Dendritic cell treated with granulocyte-macrophage colony-stimulating factor and Interleukin-4, amounts not matched to agents 40 ng/mL and 50 ng/mL, for 4 days (primary cell): ENCODE measurements around the gene HDAC8.
A peak's percentile ranks its signal among the peaks of the same experiment; 100 is the strongest.
"Not testable (repeated sequence)": the region's sequence is repeated elsewhere in the genome, so short reads cannot be mapped to it uniquely, and the experiment has no call there.

Source experiments
- H3K27ac Mint-ChIP-seq: one replicate; pipeline ENCODE4 v1.8.0; 2022; ENCODE audit warnings: mild to moderate bottlenecking, mixed read lengths
- H3K27me3 Mint-ChIP-seq: one replicate; pipeline ENCODE4 v1.8.0; 2022; ENCODE audit warnings: mild to moderate bottlenecking, mixed read lengths
- H3K36me3 Mint-ChIP-seq: one replicate; pipeline ENCODE4 v1.8.0; 2022; ENCODE audit warnings: low read depth, mixed read lengths
- H3K4me1 Mint-ChIP-seq: one replicate; pipeline ENCODE4 v1.8.0; 2022; ENCODE audit warnings: low read depth, mixed read lengths
- H3K4me3 Mint-ChIP-seq: one replicate; pipeline ENCODE4 v1.8.0; 2022; ENCODE audit warnings: mild to moderate bottlenecking, moderate library complexity, mixed read lengths
- H3K9me3 Mint-ChIP-seq: one replicate; pipeline ENCODE4 v1.8.0; 2022; ENCODE audit warnings: mixed read lengths
- intact Hi-C: fragments of 100-400 bp; cut with micrococcal nuclease; formaldehyde crosslinking; loops from one replicate; pipeline ENCODE4 v1.15.0; 2022

HDAC8 gene

GRCh38 chrX:72572248-72573157, at the start of gene HDAC8:
TSS of gene HDAC8 (minus strand) at chrX:72572843. CDS start at chrX:72572761, 82 bp downstream.
- Mint-ChIP-seq H3K4me3 (peak within 1 kb of the TSS; percentile 84), H3K9me3 (no peaks in the 10 kb centered on the region), H3K36me3 (peaks cover 29% of the 10 kb centered on the region), H3K27me3 (no peaks in the 10 kb centered on the region), H3K4me1 (peaks cover 13% of the 10 kb centered on the region), H3K27ac (peak within 1 kb of the TSS; percentile 91)
- intact Hi-C loops: no loop called here

DNA sequence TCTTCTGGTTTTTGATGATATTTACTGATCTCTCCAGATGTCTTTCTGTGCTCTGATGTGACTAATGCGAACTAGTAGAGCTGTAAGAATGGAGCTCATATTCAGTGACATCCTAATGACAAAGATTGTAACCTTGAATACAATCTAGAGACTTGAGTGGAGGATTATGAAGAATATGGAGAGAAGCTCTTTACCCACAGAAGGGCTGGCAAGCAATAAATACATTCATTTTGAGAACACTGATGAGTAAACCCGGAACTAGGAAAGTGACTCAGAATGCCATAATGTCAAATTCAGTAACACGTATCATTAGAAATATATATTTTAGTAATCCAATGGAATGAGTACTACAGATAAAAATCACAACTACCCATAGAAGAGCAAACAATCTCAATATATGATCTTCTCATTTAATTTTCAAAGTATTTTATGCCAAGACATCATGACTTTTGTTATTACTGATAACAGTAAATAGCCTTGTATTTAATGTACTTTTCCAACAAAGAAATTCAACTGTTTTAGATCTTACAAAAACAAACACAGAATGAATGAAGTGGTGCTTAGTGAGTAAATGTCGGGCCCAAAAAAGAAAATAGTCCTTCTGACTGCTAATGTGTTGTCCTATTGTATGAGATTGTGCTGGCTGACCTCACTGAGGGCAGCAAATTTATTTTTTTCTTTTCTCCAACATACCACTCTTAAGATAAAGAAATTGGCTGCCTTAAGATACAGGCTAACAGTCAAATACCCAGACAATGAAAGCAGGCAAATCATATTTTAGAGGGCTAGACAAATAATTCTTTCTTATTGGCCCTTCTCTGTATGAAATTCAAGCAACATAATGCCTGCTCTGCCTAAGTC, 49.2 kb upstream of the HDAC8 start:
- H3K27ac Mint-ChIP-seq: no peak overlapping the region
- H3K4me1 Mint-ChIP-seq: peaks cover 6% of the 10 kb centered on the region
- H3K36me3 Mint-ChIP-seq: no peaks in the 10 kb centered on the region
- H3K4me3 Mint-ChIP-seq: no peak overlapping the region
- no peaks in the 10 kb centered on the region for H3K27me3 Mint-ChIP-seq
- intact Hi-C loops: no loop called here
- no peaks in the 10 kb centered on the region for H3K9me3 Mint-ChIP-seq

- intact Hi-C loops: no loop called here
- no peak overlapping the region for H3K4me3 Mint-ChIP-seq
Measured at GRCh38 chrX:72621163-72621562, 48.5 kb upstream of the HDAC8 start.

DNA sequence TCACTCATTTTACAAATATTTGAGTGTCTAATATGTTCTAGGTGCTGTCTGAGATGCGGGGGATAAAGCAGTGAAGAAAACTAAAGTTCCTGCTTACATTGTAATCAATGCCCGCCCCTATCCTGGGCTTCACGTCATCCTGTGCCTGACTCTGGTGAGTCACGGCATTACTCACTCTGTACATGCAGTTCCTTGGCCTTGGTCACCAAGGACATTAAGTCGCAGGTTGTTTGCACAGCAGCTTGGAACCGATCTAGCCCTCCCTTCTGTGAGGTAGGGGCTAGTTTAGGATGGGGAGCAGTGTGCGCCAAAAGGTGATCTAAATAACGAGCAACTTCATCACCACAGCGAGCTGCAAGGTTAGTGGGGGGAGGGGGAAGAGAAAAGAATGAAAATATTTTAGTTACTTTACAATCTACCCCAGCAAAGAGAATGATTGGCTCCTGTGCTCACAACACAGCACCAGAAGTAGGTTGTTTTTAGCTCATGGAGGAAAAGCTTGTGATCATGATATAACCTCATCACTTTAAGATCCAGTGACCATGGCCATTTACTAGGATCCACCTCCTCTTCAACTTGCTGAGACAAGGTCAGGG, 48.0 kb upstream of the HDAC8 start:
- intact Hi-C loops: no loop called here
- Mint-ChIP-seq H3K4me3 (no peak overlapping the region), H3K27me3 (no peaks in the 10 kb centered on the region), H3K36me3 (no peaks in the 10 kb centered on the region), H3K27ac (no peak overlapping the region), H3K4me1 (peaks cover 6% of the 10 kb centered on the region), H3K9me3 (no peaks in the 10 kb centered on the region)

More at GRCh38 chrX:72621163-72621562, 48.5 kb upstream of the HDAC8 start:
- H3K36me3 Mint-ChIP-seq: no peaks in the 10 kb centered on the region
- H3K9me3 Mint-ChIP-seq: no peaks in the 10 kb centered on the region
- peaks cover 6% of the 10 kb centered on the region for H3K4me1 Mint-ChIP-seq
- H3K27me3 Mint-ChIP-seq: no peaks in the 10 kb centered on the region
- no peak overlapping the region for H3K27ac Mint-ChIP-seq

- intact Hi-C loops: no loop called here
- no peak overlapping the region for H3K27ac Mint-ChIP-seq
- H3K27me3 Mint-ChIP-seq: no peaks in the 10 kb centered on the region
- no peaks in the 10 kb centered on the region for H3K36me3 Mint-ChIP-seq
- H3K4me3 Mint-ChIP-seq: no peak overlapping the region
- no peaks in the 10 kb centered on the region for H3K4me1 Mint-ChIP-seq
- H3K9me3 Mint-ChIP-seq: no peaks in the 10 kb centered on the region
Measured at GRCh38 chrX:72609313-72609712, 36.7 kb upstream of the HDAC8 start.

DNA sequence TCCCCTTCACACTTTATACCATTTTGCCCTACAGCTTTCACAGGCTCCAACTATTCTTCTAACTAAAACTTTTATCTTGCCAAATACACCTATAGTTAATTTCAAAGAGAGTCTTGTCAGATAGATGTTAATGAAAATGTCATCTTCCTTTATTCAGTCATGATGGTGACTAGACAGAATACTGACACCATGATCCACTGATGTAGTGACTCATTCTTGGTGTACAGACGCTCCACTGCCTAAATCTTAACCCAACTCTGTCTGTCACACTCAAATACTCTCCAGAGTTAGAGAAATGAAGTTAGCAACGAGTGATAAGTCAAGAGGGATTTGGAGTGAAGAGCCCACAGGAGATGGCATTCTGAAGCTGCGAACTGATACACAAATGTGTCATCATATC, 32.1 kb upstream of the HDAC8 start:
- H3K27ac Mint-ChIP-seq: no peak overlapping the region
- intact Hi-C loops: no loop called here
- no peaks in the 10 kb centered on the region for H3K4me1 Mint-ChIP-seq
- no peaks in the 10 kb centered on the region for H3K36me3 Mint-ChIP-seq
- H3K27me3 Mint-ChIP-seq: no peaks in the 10 kb centered on the region
- no peaks in the 10 kb centered on the region for H3K9me3 Mint-ChIP-seq
- H3K4me3 Mint-ChIP-seq: no peak overlapping the region

DNA sequence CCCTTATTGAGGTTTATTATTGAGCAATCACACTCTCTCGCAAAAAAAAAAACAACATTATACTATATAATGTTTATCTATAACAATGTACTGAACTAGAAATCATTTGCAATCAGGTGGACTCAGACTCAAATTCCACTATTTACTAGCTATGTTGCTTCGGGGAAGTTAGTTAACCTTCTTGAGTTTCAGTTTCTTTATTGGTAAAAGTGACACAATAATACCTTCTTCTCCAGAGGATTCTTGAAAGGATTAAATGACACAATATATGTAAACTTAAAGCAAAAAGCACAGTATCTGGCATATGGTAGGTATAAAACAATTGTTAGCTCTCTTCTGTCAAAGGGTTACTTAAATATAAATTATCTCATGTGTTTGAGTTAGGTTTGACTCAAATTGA, 31.5 kb upstream of the HDAC8 start:
- no peak overlapping the region for H3K27ac Mint-ChIP-seq
- no peaks in the 10 kb centered on the region for H3K36me3 Mint-ChIP-seq
- H3K4me1 Mint-ChIP-seq: no peaks in the 10 kb centered on the region
- H3K27me3 Mint-ChIP-seq: no peaks in the 10 kb centered on the region
- no peaks in the 10 kb centered on the region for H3K9me3 Mint-ChIP-seq
- intact Hi-C loops: no loop called here
- no peak overlapping the region for H3K4me3 Mint-ChIP-seq

DNA sequence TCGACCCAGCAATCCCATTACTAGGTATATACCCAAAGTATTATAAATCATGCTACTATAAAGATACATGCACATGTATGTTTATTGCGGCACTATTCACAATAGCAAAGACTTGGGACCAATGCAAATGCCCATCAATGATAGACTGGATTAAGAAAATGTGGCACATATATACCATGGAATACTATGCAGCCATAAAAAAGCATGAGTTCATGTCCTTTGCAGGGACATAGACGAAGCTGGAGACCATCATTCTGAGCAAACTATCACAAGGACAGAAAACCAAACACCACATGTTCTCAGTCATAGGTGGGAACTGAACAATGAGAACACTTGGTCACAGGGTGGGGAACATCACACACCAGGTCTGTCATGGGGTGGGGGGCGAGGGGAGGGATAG, 18.4 kb upstream of the HDAC8 start:
- H3K27me3 Mint-ChIP-seq, H3K4me1 Mint-ChIP-seq, intact Hi-C loops: not testable (repeated sequence)

GRCh38 chrX:72584163-72584562, 11.5 kb upstream of the HDAC8 start:
- H3K9me3 Mint-ChIP-seq: peaks cover 9% of the 10 kb centered on the region
- H3K4me1 Mint-ChIP-seq: peaks cover 7% of the 10 kb centered on the region
- intact Hi-C loops: no loop called here
- H3K27me3 Mint-ChIP-seq: no peaks in the 10 kb centered on the region
- no peaks in the 10 kb centered on the region for H3K36me3 Mint-ChIP-seq
- H3K4me3 Mint-ChIP-seq: no peak overlapping the region
- no peak overlapping the region for H3K27ac Mint-ChIP-seq

More for the DNA sequence above, 18.4 kb upstream of the HDAC8 start:
- not testable (repeated sequence) for H3K9me3 Mint-ChIP-seq, H3K4me3 Mint-ChIP-seq, H3K36me3 Mint-ChIP-seq, H3K27ac Mint-ChIP-seq

DNA sequence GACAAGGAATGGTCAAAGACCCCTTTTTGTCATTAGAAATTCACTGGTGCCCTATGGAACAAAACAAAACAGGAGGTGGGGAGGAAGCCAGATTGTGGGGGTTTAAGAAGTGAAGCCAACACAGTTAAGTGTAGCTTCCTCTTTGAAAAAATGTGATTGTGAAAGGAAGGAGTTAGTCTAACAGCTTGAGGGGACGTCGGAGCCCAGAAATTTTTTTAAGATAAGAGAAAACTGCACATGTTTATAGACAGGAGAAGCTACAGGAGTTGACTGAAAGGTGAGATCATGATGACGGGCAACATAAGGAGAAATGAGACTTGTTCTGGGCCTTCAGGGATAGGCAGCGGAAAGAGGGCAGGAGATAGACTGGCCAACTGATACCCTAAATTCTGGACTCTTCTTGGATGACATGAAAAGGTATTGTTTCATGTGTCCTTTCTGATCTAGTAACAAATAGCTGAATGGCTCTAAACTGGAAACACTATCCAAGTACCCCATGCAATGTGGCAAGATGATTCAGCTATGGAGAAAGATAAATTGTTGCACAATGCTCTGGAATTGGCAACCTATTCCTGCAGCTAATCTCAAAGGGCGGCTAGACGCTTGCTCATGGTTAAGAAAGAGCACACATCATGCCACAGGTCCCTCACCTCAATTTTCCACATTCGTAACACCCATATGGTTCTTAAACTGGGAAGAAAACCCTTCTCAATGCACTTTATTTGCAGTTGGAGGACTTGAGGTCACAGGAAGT, 3.7 kb upstream of the HDAC8 start:
- intact Hi-C loops: no loop called here
- Mint-ChIP-seq H3K36me3 (peaks cover 9% of the 10 kb centered on the region), H3K27me3 (no peaks in the 10 kb centered on the region), H3K9me3 (no peaks in the 10 kb centered on the region), H3K4me1 (peaks cover 23% of the 10 kb centered on the region), H3K4me3 (no peak overlapping the region), H3K27ac (no peak overlapping the region)

GRCh38 chrX:72573158-72573511, 492 bp upstream of the HDAC8 start:
- Mint-ChIP-seq H3K36me3 (peaks cover 23% of the 10 kb centered on the region), H3K4me1 (peaks cover 13% of the 10 kb centered on the region), H3K9me3 (no peaks in the 10 kb centered on the region), H3K27ac (peak overlapping the region; percentile 91), H3K4me3 (peak overlapping the region; percentile 84), H3K27me3 (no peaks in the 10 kb centered on the region)
- intact Hi-C loops: no loop called here

DNA sequence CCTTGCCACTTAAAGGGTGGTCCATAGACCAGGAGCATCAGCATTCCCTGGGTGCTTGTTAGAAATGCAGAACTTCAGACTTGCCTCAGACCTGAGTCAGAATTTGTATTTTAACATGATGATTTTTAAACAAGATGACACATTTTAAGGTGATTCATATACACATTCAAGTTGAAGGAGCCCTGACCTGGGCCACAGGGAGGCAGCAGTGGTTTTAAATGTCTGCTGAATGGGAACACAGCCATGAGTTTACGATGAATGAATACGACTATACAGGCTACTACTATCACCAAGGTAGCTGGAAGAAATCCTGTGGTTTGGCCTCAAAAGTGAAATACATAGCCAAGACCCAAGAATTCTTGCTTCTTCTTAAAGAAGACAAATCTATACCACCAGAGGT, 2.9 kb downstream of the HDAC8 start:
- Mint-ChIP-seq H3K36me3 (peaks cover 49% of the 10 kb centered on the region), H3K4me3 (no peak overlapping the region), H3K4me1 (no peaks in the 10 kb centered on the region), H3K27me3 (no peaks in the 10 kb centered on the region), H3K9me3 (no peaks in the 10 kb centered on the region), H3K27ac (no peak overlapping the region)
- intact Hi-C loops: no loop called here

DNA sequence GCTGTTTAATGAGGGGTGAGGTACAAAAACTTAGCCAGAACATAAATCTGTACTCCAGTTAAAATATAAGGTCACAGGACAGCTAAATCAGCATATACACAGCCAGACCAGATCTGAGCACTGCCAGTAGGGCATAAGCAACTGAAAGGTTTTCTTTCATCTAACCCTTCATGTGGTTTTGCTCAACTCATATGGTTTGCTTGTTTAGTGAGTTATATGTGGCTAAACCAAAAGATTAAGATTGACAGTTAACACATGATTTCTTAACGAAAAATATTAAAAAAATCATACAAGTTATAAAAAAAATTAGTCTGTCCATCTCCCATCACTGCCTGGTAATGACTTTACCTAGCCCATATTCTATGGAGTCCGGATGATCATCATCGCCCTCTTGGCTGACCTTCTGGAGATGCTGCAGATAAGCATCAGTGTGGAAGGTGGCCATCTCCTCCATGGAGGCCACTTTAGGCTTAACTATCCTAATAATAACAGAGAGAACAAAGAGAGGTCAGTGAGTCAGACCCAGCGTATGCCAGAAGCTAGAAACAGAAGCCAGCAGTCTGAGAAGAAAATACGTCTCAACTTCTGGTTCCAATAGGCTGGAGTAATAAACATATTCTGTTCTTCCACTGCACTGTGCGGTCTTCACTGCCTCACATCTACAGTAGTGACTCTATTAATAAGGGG, 4.1 kb downstream of the HDAC8 start:
- Mint-ChIP-seq H3K4me1 (no peaks in the 10 kb centered on the region), H3K36me3 (peaks cover 49% of the 10 kb centered on the region), H3K4me3 (no peak overlapping the region), H3K27ac (no peak overlapping the region), H3K27me3 (no peaks in the 10 kb centered on the region), H3K9me3 (no peaks in the 10 kb centered on the region)
- intact Hi-C loops: no loop called here
